Subcutaneous abdominal adipose tissue (tissue), 5 donors: ENCODE results near the gene BRINP2.

Experiments used
- H3K27ac ChIP-seq: one replicate; pipeline ENCODE4 v1.7.0; 2013; ENCODE audit warnings: low read depth, mild to moderate bottlenecking, inconsistent platforms, low read length, moderate library complexity
- H3K27me3 ChIP-seq, 5 donors: one replicate each; pipeline ENCODE4 v1.7.0; 2013; ENCODE audit warnings: low read length in 5 of 5, inconsistent platforms in 1 of 5; ENCODE audit not compliant: control insufficient read depth in 5 of 5, insufficient read depth in 4 of 5
- H3K36me3 ChIP-seq, 5 donors: one replicate each; pipeline ENCODE4 v1.7.0; 2013; ENCODE audit warnings: low read length in 5 of 5; ENCODE audit not compliant: control insufficient read depth in 5 of 5, insufficient read depth in 5 of 5
- H3K4me1 ChIP-seq, 5 donors: one replicate each; pipeline ENCODE4 v1.7.0; 2013; ENCODE audit warnings: low read length in 5 of 5, mild to moderate bottlenecking in 3 of 5, moderate library complexity in 1 of 5; ENCODE audit not compliant: control insufficient read depth in 5 of 5, insufficient read depth in 5 of 5
- H3K4me3 ChIP-seq, 5 donors: one replicate each; pipeline ENCODE4 v1.7.0; 2013; ENCODE audit warnings: low read length in 5 of 5, low read depth in 1 of 5
- H3K9ac ChIP-seq, 5 donors: one replicate each; pipeline ENCODE4 v1.7.0; 2013; ENCODE audit warnings: low read length in 5 of 5, mild to moderate bottlenecking in 4 of 5, moderate library complexity in 3 of 5
- H3K9me3 ChIP-seq, 5 donors: one replicate each; pipeline ENCODE4 v1.7.0; 2013; ENCODE audit warnings: low read length in 5 of 5; ENCODE audit not compliant: control insufficient read depth in 5 of 5
- donor health status: healthy.
- donor health status: healthy.
- donor health status: healthy.
- donor health status: healthy.
- donor health status: healthy.

The BRINP2 gene

DNA sequence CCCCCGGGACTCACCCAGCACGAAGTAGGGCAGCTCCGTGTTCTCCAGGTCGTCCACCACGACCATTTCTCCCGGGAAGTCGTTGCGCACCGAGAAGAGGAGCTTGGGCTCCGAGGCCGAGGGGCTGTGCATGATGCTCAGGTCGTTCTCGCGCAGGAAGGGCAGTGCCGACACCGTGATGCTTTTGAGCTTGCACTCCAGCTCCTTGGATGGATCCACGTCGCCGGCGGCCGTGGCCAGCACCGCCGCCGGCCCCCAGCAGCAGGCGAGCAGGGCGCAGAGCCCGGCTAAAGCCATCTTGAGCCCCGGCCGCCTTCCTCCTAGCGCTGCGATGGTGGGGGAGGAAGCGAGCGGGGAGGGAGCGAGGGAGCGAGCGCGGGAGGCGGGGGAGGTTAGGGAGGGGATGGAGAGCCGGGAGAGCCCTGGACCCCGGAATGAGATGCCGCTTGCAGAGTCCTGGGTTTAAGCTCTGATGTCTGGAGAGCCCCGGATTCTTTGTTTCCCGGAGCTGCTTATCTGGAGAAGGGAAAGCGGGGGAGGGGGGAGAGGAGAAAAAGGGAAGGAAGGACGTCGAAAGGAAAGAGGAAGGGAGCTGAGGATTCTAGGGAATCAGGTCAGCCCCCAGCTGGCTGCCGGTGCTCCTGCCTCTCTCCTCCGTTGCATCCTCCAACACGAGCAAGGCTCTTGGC, 6.2 kb upstream of the BRINP2 start, which contains the start of gene ASTN1:
Gene ASTN1 (minus strand): TSS at position 333 of the 689 bp plus-strand sequence. CDS start 36 bp downstream, at position 297.
- Histone ChIP-seq H3K36me3 (no peaks in the 10 kb centered on the region), H3K4me1 (peaks cover 0 to 11% (median 6%) of the 10 kb centered on the region in 5 donors), H3K9me3 (no peaks in the 10 kb centered on the region), H3K27ac (no peak within 1 kb of the TSS), H3K9ac (no peak within 1 kb of the TSS), H3K27me3 (peaks cover 19 to 47% (median 29%) of the 10 kb centered on the region in 5 donors), H3K4me3 (peak within 1 kb of the TSS in 4 of 5 donors; percentile 20 to 50 (median 49))

DNA sequence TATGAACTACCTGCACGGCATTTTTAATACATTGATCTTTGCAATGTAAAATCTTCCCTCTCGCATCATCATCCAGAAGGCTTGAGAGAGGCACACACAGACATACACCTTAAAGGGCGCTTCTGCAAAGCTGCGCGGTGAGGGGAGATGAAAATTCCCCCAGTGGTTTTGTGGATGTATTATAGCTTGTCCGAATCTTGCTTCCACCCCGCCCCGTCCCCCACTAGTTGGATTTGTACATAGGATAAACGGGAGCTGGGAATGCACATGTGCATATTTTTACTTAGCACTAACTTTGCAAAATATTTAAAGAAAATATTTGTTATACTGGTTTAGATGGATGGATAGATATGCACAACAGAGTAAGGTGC, 5.7 kb upstream of the BRINP2 start:
- Histone ChIP-seq H3K9ac (no peak overlapping the region), H3K9me3 (no peaks in the 10 kb centered on the region), H3K36me3 (no peaks in the 10 kb centered on the region), H3K4me1 (peaks cover 0 to 11% (median 6%) of the 10 kb centered on the region in 5 donors), H3K27me3 (peaks cover 19 to 50% (median 29%) of the 10 kb centered on the region in 5 donors), H3K27ac (no peak overlapping the region), H3K4me3 (no peak overlapping the region)

DNA sequence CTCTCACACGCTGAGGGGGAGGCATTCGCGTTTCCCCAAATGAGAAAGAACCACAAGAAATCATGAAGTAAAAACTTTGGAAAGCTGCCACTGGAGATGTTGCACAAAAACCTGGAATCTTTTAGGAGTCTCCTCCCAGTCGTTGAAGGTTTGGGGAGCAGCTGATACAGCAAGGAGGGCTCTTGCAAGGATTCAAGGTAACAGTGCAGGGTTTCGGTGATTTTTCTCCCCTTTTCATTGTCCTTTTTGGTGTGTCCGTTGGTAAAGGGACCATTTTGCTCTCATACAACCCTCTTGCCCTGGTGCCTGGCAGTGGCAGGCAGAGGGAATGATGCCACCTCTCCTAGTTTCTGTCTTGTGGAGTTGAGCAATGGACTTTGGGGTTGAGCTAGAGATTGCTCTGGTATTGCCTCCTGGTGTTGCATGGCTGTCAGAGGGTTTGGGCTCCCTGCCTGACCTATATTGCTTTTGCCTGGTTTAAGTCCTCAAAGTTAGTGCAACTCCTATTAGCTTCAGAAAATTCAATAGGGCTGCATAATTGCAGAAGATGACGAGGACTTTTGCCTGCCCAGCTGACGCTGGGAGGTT, 872 bp downstream of the BRINP2 start:
- H3K9ac ChIP-seq = no peak overlapping the region
- no peaks in the 10 kb centered on the region for H3K9me3 ChIP-seq
- no peak overlapping the region for H3K27ac ChIP-seq
- H3K27me3 ChIP-seq = peaks cover 0 to 30% (median 18%) of the 10 kb centered on the region in 5 donors
- peak overlapping the region in 3 of 5 donors; percentile 51 to 65 (median 53) for H3K4me3 ChIP-seq
- H3K36me3 ChIP-seq = no peaks in the 10 kb centered on the region
- H3K4me1 ChIP-seq = peaks cover 0 to 37% (median 22%) of the 10 kb centered on the region in 5 donors

DNA sequence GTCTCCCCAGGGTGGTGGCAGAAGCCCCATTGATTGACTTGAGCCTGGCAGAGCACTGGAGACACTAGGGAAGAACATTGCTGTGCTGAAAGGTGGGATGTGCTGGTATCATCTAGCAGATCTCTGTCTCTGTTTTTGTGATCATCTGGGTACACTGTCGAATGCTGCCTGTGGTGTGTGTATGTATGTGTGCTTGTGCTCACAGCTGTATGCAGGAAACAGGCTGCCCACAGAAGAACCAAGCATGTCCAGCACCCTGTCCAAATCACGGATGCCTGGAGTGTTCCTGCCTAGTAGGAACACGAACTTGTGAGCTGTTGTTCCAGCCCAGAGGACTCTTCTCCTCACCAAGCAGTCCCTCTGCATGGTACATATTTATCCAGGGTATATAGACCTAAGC, 1.5 kb downstream of the BRINP2 start:
- Histone ChIP-seq H3K9me3 (no peaks in the 10 kb centered on the region), H3K9ac (no peak overlapping the region), H3K36me3 (no peaks in the 10 kb centered on the region), H3K4me1 (peaks cover 0 to 37% (median 22%) of the 10 kb centered on the region in 5 donors), H3K4me3 (no peak overlapping the region), H3K27ac (no peak overlapping the region), H3K27me3 (peaks cover 0 to 29% (median 18%) of the 10 kb centered on the region in 5 donors)

DNA sequence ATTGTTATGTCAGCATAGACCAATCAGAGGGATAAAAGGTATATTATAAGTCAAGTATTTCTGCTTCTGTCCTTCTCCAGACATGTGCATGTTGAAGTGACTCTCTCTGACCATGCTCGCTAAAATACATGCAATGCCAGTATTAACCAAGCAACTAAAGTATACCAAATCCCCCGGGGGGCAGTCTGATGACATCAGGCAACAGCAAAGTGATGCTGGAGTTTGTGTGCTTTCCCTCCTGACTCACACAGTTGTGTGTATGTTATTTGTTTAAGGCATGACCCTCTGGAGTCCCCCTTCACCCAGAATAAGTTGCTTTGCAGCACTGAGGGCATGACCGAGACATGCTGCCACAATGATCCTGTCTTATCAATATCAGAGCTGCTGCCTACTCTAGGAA, 2.1 kb downstream of the BRINP2 start:
- Histone ChIP-seq H3K27ac (no peak overlapping the region), H3K4me3 (no peak overlapping the region), H3K27me3 (peaks cover 0 to 29% (median 18%) of the 10 kb centered on the region in 5 donors), H3K9ac (no peak overlapping the region), H3K4me1 (peaks cover 0 to 37% (median 22%) of the 10 kb centered on the region in 5 donors), H3K36me3 (no peaks in the 10 kb centered on the region), H3K9me3 (no peaks in the 10 kb centered on the region)

DNA sequence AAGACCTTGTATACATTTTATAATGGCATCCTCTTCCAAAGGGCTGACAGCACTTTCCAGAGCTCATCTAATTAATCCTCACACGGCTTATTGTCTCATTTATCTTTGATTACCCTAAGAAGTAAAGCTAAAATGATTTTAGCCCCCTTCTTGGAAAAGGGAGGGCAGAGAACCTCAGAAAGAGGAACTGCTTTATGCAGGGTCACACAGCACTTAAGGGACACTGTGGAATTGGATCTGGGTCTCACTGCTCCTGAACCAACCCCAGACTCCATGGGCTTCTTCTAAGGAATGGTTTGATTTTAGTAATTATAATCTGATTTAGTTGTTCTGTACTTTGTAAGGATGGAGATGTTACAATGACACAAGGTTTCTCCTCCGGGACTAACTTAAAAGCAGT, 3.2 kb downstream of the BRINP2 start:
- Histone ChIP-seq H3K4me1 (peaks cover 0 to 37% (median 22%) of the 10 kb centered on the region in 5 donors), H3K9ac (no peak overlapping the region), H3K9me3 (no peaks in the 10 kb centered on the region), H3K27ac (no peak overlapping the region), H3K36me3 (no peaks in the 10 kb centered on the region), H3K4me3 (no peak overlapping the region), H3K27me3 (peaks cover 0 to 26% (median 16%) of the 10 kb centered on the region in 5 donors)

DNA sequence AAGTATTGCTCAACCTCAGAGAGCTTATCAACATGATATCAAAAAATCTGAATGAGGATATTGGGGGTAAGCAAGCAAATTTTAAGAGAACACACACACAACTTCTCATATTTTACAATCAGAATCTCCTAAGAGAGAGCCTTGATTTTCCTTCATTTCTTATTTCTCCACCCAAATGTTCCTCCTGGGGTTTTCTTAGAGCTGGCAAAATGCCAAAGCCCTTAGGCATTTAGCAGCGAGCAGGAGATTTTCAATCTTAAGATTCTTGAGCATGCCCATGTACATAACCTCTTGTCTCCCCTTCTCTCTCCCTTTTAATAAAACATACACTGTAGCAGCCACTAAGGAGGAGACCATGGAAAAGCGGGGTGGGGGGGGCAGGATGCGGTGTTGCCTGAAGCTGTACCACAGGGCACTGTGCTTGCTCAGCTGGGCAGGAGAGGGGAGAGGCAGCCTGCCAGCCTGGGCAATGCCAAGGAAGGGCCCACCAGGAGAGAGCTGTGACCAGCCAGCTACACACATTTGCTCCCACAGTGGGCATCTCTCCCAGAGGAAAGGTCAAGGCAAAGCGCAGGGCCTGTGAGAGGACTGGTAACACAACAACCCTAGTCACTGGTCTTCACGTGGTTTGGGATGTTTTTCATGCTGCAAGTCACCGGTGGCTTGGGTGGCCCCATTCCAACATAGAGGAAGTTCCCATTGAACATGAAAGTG, 4.3 kb downstream of the BRINP2 start:
- no peak overlapping the region for H3K9ac ChIP-seq

DNA sequence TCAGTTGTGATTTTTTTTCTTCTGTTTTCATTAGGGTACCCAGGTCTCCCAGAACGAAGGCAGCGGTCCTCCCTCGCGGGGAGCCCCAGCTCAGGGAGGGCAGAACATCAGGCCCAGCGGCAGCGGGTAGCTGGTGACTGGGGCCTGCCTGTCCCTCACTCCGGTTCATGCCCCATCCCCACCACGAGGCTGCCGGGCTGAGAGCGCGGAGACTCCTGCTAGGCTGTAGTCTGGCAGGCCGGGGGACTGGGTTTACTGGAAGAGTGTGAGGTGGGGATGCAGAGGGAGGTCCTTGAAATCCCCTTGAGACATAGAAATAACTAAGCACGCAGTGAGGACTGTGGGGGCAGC, 10.5 kb downstream of the BRINP2 start:
- H3K27ac ChIP-seq = no peak overlapping the region
- H3K27me3 ChIP-seq = peaks cover 0 to 8% (median 0%) of the 10 kb centered on the region in 5 donors
- peaks cover 0 to 7% (median 7%) of the 10 kb centered on the region in 5 donors for H3K4me1 ChIP-seq
- no peaks in the 10 kb centered on the region for H3K36me3 ChIP-seq
- no peak overlapping the region for H3K9ac ChIP-seq
- H3K9me3 ChIP-seq = no peaks in the 10 kb centered on the region
- peak overlapping the region in 4 of 5 donors; percentile 2 to 53 (median 24) for H3K4me3 ChIP-seq

More for the DNA sequence above, 4.3 kb downstream of the BRINP2 start:
- H3K9me3 ChIP-seq = no peaks in the 10 kb centered on the region
- H3K27me3 ChIP-seq = peaks cover 0 to 18% (median 14%) of the 10 kb centered on the region in 5 donors
- H3K4me1 ChIP-seq = peaks cover 0 to 37% (median 22%) of the 10 kb centered on the region in 5 donors
- H3K27ac ChIP-seq = no peak overlapping the region
- no peaks in the 10 kb centered on the region for H3K36me3 ChIP-seq
- H3K4me3 ChIP-seq = no peak overlapping the region

DNA sequence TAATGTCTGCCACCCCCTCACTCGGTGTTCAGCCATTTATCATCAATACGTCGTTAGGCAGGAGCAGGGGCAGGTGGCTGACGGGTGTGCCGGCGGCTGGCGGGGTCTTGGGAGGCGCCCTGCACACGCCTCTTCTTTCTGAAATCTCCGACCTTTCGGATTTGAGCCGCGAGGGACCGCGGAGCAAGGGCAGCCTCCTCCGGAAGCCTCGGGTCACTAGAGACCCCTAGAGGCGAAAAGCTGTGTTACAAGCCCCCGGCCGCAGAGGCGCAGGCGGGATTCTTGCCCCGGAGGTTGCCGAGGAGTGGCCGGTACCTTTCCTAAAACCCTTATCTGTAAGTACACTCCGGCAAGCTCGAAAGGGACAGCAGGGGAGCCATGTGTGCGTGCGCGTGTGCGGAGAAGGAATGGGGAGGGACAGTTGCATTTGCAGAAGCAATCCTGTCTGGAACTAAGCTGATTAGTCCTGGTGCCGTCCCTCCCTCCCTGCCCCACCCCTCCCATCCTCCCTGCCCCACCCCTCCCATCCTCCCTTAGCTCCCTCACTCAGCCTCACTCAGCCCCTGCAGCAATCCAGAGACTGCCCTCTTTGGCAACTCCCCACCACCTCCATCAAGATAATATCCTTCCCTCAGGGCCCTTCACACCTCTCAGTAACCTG, 11.0 kb downstream of the BRINP2 start:
- H3K9ac ChIP-seq = no peak overlapping the region
- no peaks in the 10 kb centered on the region for H3K9me3 ChIP-seq
- peaks cover 0 to 7% (median 7%) of the 10 kb centered on the region in 5 donors for H3K4me1 ChIP-seq
- no peaks in the 10 kb centered on the region for H3K36me3 ChIP-seq
- H3K4me3 ChIP-seq = peak overlapping the region; percentile 2 to 53 (median 38)
- H3K27ac ChIP-seq = no peak overlapping the region
- H3K27me3 ChIP-seq = peaks cover 0 to 8% (median 0%) of the 10 kb centered on the region in 5 donors
